C4-2B (cell line): ENCODE data around the gene PTX4.

ENCODE experiments used
- H3K27ac ChIP-seq: fragments of 450-650 bp; 2 replicates; pipeline ENCODE4 v1.5.1; 2017
- CTCF ChIP-seq: fragments of 450-650 bp; conservative IDR thresholded peaks from 2 replicates; pipeline ENCODE4 v1.5.1; 2017; ENCODE audit warnings: mild to moderate bottlenecking
- ZFX ChIP-seq: fragments of 450-650 bp; IDR thresholded peaks from 2 replicates; pipeline ENCODE4 v1.6.1; 2017

The PTX4 gene

GRCh38 chr16:1533443-1533951 lies 44.8 kb upstream of the PTX4 start, which contains the start of gene TMEM204:
Gene TMEM204 (plus strand): TSS chr16:1533666. CDS start chr16:1534276, 610 bp downstream.
- H3K27ac ChIP-seq: peak within 1 kb of the TSS; percentile 45
- TF ChIP-seq CTCF: no peak
- no peak for TF ChIP-seq ZFX

- no peak for TF ChIP-seq ZFX
- no peak for TF ChIP-seq CTCF
- peak overlapping the region; percentile 45 for H3K27ac ChIP-seq
Measured at GRCh38 chr16:1532771-1533170, 44.0 kb upstream of the PTX4 start.

GRCh38 chr16:1532081-1532760 lies 43.5 kb upstream of the PTX4 start:
- no peak for TF ChIP-seq CTCF
- no peak for TF ChIP-seq ZFX
- peak overlapping the region; percentile 45 for H3K27ac ChIP-seq

- TF ChIP-seq ZFX (no peak), CTCF (no peak)
- peak overlapping the region; percentile 45 for H3K27ac ChIP-seq
Measured at GRCh38 chr16:1531638-1531910, 42.8 kb upstream of the PTX4 start.

GRCh38 chr16:1530883-1531637 lies 42.3 kb upstream of the PTX4 start:
- H3K27ac ChIP-seq: no peak overlapping the region
- TF ChIP-seq CTCF: no peak
- no peak for TF ChIP-seq ZFX

- H3K27ac ChIP-seq: no peak overlapping the region
- TF ChIP-seq ZFX (no peak), CTCF (no peak)
Measured at GRCh38 chr16:1530349-1530882, 41.7 kb upstream of the PTX4 start.

- no peak for TF ChIP-seq CTCF
- no peak for TF ChIP-seq ZFX
- no peak overlapping the region for H3K27ac ChIP-seq
Measured at GRCh38 chr16:1528921-1529537, 40.3 kb upstream of the PTX4 start.
